ENCODE data around the gene ARHGAP22.

Gene ARHGAP22

DNA sequence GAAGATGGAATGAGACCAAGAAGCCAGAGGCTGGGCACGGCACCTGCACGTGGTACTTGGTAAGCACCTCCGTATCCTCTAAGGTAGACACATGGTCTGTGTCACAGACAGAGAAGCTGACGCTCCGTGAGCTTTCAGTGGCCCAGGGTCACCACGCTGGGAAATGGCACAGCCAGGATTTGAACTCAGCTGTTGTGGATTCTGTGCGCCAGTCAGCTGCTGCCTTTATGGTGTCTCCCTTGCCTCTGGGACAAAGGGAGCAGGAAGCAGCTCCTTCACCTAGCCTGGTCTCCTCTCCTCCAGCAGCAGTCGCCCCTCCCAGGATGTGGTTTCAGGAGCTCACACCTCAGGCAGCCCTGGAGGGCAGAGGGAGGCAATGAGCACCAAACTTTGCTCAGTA lies 110.8 kb downstream of the ARHGAP22 start:
- ATAC-seq (replicated peaks): no peak
- Mint-ChIP-seq H3K4me3 (no peak overlapping the region), H3K36me3 (peaks cover 0 to 11% of the 10 kb centered on the region in 2 donors), H3K27me3 (peaks cover 10 to 34% of the 10 kb centered on the region in 2 donors), H3K4me1 (peaks cover 2 to 20% of the 10 kb centered on the region in 2 donors), H3K27ac (no peak overlapping the region), H3K9me3 (no peaks in the 10 kb centered on the region)
- no peak for DNase-seq

DNA sequence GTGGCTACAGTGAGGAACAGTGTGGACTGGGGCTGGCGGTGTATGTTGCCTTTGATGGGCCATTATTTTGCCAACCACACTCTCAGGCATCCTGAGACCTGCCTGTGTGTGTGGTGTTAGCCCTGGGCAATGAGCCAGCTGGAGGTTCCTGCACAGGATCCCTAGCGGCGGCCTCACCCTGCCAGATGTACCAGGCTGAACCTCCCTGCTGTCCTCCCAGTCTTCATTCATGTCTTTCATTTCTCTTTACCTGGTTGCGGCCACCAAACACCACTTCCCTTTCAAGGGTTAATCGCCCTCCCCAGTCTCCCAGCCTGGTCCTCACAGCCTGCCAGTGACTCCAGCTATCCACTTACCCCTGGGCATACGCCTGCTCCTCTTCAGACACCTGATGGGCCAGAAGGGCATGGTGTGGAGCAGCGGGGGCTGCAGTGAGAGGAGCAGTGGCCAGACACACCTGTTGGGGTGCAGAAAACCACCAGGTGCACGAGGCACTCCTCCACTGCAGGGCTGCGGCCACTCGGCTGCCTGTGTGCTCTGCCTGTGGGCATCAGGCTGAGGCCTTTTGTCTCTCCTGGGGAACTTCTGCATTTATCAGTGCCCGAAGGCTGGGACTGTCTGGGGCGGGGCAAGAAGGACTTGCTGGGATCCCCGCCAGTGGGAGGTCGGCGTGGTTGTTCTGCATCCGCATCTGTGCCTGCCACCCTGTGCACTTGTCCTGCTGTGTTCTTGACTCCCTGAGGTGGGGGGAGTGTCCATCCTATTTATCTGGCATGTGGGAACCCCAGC lies 111.6 kb downstream of the ARHGAP22 start:
- Mint-ChIP-seq H3K4me3 (no peak overlapping the region), H3K27me3 (peaks cover 10 to 35% of the 10 kb centered on the region in 2 donors), H3K9me3 (no peaks in the 10 kb centered on the region), H3K4me1 (peaks cover 2 to 20% of the 10 kb centered on the region in 2 donors), H3K27ac (no peak overlapping the region), H3K36me3 (peaks cover 0 to 12% of the 10 kb centered on the region in 2 donors)
- ATAC-seq (replicated peaks) (peak in 1 of 2 donors; percentile 80), DNase-seq (no peak)

DNA sequence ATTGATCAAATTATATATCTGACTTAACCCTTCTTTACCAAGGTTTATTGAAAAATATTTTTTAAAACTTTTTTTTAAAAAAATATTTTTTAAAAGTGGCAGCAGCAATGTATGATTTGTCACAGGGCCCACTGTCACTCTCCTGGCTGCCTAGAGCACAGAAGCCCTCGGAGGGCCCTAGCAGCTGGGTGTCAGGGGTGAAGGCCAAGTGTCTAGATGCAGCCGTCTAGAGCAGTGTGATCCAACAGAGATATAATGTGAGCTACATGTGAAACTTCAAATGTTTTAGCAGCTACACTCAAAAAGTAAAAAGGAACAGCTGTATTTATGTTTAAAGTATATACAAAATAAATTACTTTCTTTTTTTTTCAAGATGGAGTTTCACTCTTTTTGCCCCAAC lies 112.7 kb downstream of the ARHGAP22 start:
- no peak for ATAC-seq (replicated peaks)
- Mint-ChIP-seq H3K36me3 (peaks cover under 1 to 12% of the 10 kb centered on the region in 2 donors), H3K27ac (no peak overlapping the region), H3K27me3 (peaks cover 10 to 33% of the 10 kb centered on the region in 2 donors), H3K4me1 (peaks cover 2 to 20% of the 10 kb centered on the region in 2 donors), H3K4me3 (no peak overlapping the region), H3K9me3 (no peaks in the 10 kb centered on the region)
- no peak for DNase-seq

DNA sequence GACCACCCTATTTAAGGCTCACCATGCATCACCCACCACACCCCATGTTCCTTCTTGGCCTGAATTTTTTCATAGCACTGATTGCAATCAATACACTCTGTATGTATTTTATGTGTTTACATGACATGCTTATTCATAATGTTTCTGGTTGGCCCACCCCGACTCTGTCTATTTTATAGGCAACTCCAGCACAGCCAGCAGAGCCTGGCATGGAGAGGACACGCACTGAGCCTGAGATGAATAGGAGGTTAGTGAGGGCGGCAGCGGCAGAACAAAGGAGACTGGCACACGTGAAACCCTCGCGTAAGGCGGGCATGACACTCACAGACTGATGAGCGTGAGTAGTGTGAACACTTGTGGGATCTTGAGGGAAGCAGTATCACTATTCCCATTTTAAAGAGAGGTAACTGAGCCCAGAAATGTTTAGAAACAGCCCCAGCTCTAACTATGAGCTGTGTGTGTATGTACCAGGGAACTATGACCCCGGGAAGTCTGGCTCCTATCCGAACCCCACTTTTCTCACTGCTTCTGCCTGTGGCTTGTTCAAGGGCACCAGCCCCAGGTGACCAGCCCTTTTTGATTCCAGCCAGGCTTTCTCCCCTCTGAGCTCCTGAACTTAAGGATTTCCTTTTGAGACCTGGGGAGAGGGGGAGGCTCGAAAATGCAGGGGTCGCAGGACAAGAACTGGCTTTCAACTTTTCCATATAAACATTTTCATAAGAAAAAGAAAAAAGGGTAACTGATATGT lies 113.3 kb downstream of the ARHGAP22 start:
- no peak overlapping the region for H3K4me3 Mint-ChIP-seq
- ATAC-seq (replicated peaks) (no peak), DNase-seq (no peak)
- no peak overlapping the region for H3K27ac Mint-ChIP-seq
- peaks cover 6 to 8% of the 10 kb centered on the region in 2 donors for H3K36me3 Mint-ChIP-seq
- peaks cover 2 to 20% of the 10 kb centered on the region in 2 donors for H3K4me1 Mint-ChIP-seq
- H3K27me3 Mint-ChIP-seq: peaks cover 10 to 30% of the 10 kb centered on the region in 2 donors
- no peaks in the 10 kb centered on the region for H3K9me3 Mint-ChIP-seq

DNA sequence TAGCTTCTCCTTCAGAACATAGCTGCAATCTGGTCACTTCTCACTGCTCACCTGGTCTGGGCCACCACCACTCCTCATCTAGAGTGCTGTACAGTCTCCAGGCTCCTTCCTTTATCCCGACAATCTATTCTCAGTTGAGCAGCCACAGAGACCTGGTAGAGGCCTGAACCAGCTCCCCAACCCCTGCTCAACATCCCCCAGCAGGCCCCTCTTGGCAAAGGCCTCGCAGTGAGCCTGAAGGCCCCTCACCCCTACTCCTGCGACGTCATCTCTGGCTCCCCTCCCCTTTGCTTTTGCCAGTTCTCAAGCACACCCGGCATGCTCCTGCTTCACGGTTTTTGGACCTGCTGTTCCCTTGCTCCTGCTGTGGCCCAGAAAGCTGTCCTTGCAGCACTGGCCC lies 113.9 kb downstream of the ARHGAP22 start:
- Mint-ChIP-seq H3K9me3 (no peaks in the 10 kb centered on the region), H3K27ac (no peak overlapping the region), H3K27me3 (peaks cover 10 to 30% of the 10 kb centered on the region in 2 donors), H3K4me3 (no peak overlapping the region), H3K36me3 (peaks cover 6 to 8% of the 10 kb centered on the region in 2 donors), H3K4me1 (peaks cover 2 to 20% of the 10 kb centered on the region in 2 donors)
- no peak for DNase-seq
- no peak for ATAC-seq (replicated peaks)

DNA sequence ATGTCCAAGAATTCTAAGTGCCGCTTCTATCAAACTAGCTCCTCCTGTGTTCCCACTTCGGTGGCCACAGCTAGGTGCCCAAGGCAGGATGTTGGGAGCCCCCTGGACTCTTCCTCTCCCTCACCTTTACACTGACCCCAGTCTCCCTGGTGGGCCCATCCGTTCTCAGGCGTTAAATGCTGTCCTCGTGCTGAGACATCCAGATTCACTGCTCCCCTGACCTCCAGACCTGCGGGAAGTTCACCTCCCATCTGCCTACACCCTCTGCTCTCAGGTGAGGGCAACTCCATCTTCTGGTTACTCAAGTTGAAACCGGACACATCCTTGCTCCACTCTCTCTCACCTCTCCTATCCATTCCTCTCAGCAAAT lies 114.3 kb downstream of the ARHGAP22 start:
- peaks cover 6 to 8% of the 10 kb centered on the region in 2 donors for H3K36me3 Mint-ChIP-seq
- no peaks in the 10 kb centered on the region for H3K9me3 Mint-ChIP-seq
- H3K27me3 Mint-ChIP-seq: peaks cover 10 to 30% of the 10 kb centered on the region in 2 donors

DNA sequence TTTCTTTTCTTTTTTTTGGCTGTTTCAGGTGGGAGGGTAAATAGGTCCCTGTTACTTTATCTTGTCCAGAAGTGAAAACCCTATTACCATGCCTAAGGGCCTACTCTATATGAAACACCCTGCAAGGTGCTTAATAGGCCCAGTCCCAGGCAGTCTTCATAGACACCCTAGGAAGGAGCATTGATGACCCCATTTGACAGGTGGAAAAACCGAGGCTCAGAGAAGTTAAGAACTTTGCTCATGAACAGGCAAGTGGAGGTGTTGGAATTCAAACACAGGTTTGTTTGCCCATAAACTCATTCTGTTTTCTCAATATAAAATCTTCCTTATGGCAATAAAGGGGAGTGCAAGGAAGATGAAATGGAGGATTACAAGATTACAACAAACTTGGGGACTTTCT lies 115.8 kb downstream of the ARHGAP22 start:
- DNase-seq (no peak), ATAC-seq (replicated peaks) (no peak)
- Mint-ChIP-seq H3K4me1 (peaks cover 0 to 11% of the 10 kb centered on the region in 2 donors), H3K27me3 (peaks cover 1 to 25% of the 10 kb centered on the region in 2 donors), H3K9me3 (no peaks in the 10 kb centered on the region), H3K36me3 (peaks cover 6% of the 10 kb centered on the region in 2 donors), H3K27ac (no peak overlapping the region), H3K4me3 (no peak overlapping the region)

More for the DNA sequence above, 114.3 kb downstream of the ARHGAP22 start:
- H3K27ac Mint-ChIP-seq: no peak overlapping the region
- no peak overlapping the region for H3K4me3 Mint-ChIP-seq
- peaks cover 2 to 20% of the 10 kb centered on the region in 2 donors for H3K4me1 Mint-ChIP-seq
- ATAC-seq (replicated peaks) (no peak), DNase-seq (no peak)

DNA sequence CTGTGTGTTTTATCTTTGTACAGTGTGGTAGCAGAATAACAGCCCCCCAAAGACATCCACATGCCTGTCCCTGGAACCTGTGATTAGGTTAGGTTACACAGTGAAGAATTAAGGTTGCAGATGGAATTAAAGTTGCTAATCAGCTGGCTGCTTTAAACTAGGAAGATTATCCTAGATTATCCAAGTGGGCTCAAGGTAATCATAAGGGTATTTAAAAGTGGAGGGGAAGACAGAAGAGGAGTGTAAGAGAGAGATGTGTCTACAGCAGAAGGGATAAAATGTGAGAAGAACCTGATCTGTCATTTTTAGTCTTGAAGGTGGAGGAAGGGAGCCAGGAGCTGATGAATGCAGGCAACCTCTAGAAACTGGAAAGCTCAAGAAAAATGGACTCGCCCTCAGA lies 117.6 kb downstream of the ARHGAP22 start:
- H3K27me3 Mint-ChIP-seq: peaks cover 0 to 18% of the 10 kb centered on the region in 2 donors
- no peaks in the 10 kb centered on the region for H3K4me1 Mint-ChIP-seq
- peaks cover 6% of the 10 kb centered on the region in 2 donors for H3K36me3 Mint-ChIP-seq
- no peak for ATAC-seq (replicated peaks)
- DNase-seq: no peak
- no peak overlapping the region for H3K4me3 Mint-ChIP-seq
- no peak overlapping the region for H3K27ac Mint-ChIP-seq
- no peaks in the 10 kb centered on the region for H3K9me3 Mint-ChIP-seq

DNA sequence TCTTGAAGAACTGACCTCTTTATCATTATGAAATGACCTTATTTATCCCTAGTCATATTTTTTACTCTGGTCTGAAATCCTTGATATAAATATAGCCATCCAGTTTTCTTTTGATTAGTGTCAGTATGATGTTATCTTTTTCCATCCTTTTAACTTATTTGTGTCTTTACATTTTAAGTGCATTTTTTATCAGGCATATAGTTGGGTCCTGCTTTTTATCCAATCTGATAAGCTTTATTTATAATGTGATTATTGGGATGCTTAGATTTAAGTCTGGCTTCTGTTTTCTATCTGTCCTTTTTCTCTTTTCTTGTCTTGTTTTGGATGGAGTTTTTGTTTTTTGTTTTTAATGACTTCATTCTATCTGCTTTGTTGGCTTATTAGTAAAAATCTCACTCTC lies 119.2 kb downstream of the ARHGAP22 start:
- Mint-ChIP-seq H3K9me3 (no peaks in the 10 kb centered on the region), H3K4me1 (no peaks in the 10 kb centered on the region), H3K4me3 (no peak overlapping the region), H3K27me3 (peaks cover 5 to 10% of the 10 kb centered on the region in 2 donors), H3K36me3 (peaks cover 4 to 6% of the 10 kb centered on the region in 2 donors), H3K27ac (no peak overlapping the region)
- ATAC-seq (replicated peaks): no peak
- no peak for DNase-seq

DNA sequence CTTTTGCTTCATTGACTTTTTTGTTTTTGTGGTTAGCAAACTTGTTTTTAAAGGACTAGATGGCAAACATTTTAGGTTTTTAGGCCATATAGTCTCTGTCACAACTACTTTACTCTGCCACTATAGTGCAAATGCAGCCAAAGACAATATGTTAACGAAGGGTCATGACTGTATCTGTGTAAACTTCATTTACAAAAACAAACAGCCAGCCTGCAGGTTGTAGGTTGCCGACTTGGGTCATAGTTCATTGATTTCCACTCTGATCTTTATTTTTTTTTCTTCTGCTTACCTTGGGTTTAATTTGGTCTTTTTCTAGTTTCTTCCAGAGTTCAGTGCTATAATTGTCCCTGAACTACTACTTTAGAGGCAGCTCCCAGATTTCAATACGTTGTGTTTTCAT lies 120.0 kb downstream of the ARHGAP22 start:
- ATAC-seq (replicated peaks): no peak
- H3K9me3 Mint-ChIP-seq: no peaks in the 10 kb centered on the region
- no peak overlapping the region for H3K27ac Mint-ChIP-seq
- DNase-seq: no peak
- H3K4me1 Mint-ChIP-seq: no peaks in the 10 kb centered on the region
- no peak overlapping the region for H3K4me3 Mint-ChIP-seq
- peaks cover 4 to 6% of the 10 kb centered on the region in 2 donors for H3K36me3 Mint-ChIP-seq
- H3K27me3 Mint-ChIP-seq: peaks cover 5 to 7% of the 10 kb centered on the region in 2 donors

DNA sequence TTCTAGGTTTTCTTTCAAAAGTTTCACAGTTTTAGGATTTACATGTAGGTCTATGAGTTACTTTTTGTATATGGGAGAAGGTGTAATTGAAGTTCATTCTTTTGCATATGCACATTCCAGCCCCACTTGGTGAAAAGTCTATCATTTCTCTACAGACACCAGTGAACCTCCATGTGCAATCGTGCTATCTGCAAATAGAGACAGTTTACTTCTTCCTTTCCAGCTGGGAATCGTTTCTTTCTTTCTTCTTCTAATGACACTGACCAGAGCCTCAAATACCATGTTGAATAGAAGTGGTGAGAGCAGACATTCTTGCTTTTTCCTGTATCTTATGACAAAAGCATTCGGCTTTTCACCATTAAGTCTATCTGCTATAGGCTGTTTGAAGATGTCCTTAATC lies 122.7 kb downstream of the ARHGAP22 start:
- no peaks in the 10 kb centered on the region for H3K9me3 Mint-ChIP-seq
- ATAC-seq (replicated peaks) (no peak), DNase-seq (no peak)
- peaks cover 5 to 8% of the 10 kb centered on the region in 2 donors for H3K36me3 Mint-ChIP-seq
- no peaks in the 10 kb centered on the region for H3K4me1 Mint-ChIP-seq
- H3K4me3 Mint-ChIP-seq: no peak overlapping the region
- peaks cover 3 to 5% of the 10 kb centered on the region in 2 donors for H3K27me3 Mint-ChIP-seq
- H3K27ac Mint-ChIP-seq: no peak overlapping the region

DNA sequence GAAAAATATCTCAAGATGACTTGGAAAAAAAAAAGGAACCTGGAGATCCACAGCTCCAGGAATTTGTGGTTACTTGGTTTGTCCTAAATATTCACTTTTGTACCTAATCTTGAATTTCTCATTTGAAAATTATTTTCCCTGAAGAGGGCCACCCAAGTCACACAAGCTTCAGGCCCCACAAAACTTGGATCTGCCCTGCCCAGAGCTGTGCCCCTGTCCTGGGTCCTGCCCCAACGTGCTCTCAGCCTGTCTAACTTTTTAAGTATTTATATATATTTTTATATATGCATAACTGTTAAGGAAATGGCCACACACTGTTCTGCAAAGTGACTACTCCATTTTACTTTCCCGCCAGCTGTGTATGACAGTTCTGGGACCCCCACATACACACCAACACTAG lies 123.5 kb downstream of the ARHGAP22 start:
- Mint-ChIP-seq H3K9me3 (no peaks in the 10 kb centered on the region), H3K4me1 (no peaks in the 10 kb centered on the region), H3K27ac (no peak overlapping the region), H3K4me3 (no peak overlapping the region), H3K36me3 (peaks cover 0 to 8% of the 10 kb centered on the region in 2 donors), H3K27me3 (peaks cover 3 to 5% of the 10 kb centered on the region in 2 donors)
- ATAC-seq (replicated peaks): no peak
- DNase-seq: no peak

DNA sequence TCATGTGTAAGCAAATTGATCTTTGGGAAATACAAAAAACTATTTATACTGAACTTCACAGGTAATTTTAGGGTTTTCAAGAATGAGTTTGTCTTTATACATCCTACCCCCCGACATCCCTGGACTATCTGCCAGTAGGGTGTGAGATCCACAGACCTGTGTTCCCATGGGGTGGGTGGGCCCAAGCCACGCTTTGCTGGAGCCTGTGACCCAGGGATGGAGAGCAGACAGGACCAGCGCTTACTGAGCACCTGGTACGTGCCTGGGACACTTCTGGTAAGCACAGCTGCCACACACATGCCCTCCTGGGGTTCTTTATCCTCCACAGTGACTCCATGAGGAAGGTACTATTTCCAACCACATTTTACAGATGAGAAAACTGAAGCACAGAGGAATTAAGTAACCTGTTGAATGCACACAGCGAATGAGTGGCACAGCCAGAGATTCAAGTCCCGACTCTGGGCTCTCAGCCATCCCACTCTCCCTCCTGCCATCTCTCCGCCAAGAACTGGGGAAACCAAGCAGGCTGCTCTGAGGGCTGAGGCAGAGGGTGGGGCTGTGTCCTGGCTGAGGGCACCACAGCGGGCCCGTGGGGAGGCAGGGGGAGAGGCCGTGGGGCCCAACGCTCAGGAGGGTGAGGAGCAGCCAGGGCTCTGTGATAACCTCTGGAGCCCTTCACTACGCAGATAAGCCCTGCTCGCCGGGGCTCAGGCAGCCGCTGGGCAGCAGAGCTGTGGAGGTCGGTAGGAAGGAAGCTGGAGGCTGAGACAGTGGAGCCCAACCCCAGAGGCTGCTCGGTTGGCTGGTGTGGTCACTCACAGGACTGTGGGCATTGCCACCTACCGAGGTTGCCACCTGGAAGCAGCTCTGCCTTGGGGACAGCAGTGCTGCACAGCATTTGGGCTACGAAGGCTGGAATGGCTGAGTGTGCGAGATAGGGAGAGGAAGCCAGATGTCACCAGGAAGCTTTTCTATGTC lies 124.2 kb downstream of the ARHGAP22 start:
- no peaks in the 10 kb centered on the region for H3K9me3 Mint-ChIP-seq
- peaks cover 0 to 5% of the 10 kb centered on the region in 2 donors for H3K4me1 Mint-ChIP-seq
- H3K27me3 Mint-ChIP-seq: peaks cover 5 to 7% of the 10 kb centered on the region in 2 donors
- no peak overlapping the region for H3K27ac Mint-ChIP-seq
- no peak overlapping the region for H3K4me3 Mint-ChIP-seq
- H3K36me3 Mint-ChIP-seq: peaks cover 0 to 11% of the 10 kb centered on the region in 2 donors
- ATAC-seq (replicated peaks): no peak
- no peak for DNase-seq

Data from stimulated activated naive B cell treated with anti-CD40 and anti-IgM and Interleukin-4, amounts not matched to agents 10 μg/mL and 1 μg/mL and 100 μg/mL, for 72 hours (primary cell).